Testis (tissue), 2 donors: ENCODE data around the gene PTCH1.

Source experiments
- CTCF ChIP-seq, 3 experiments: fragments of 450-650 bp in 2 of 3; fragments of 200-600 bp in 1 of 3; sonication (generic) in 1 of 3; IDR thresholded peaks; one replicate each; pipeline ENCODE4 v1.5.1; 2016 to 2019; ENCODE audit warnings: antibody characterized with exemption in 3 of 3, mild to moderate bottlenecking in 2 of 3, moderate library complexity in 1 of 3
- POLR2A ChIP-seq: fragments of 450-650 bp; IDR thresholded peaks from one replicate; pipeline ENCODE4 v1.6.1; 2017; ENCODE audit warnings: antibody characterized with exemption, mild to moderate bottlenecking, moderate library complexity

GRCh38 chr9:95447660-95448420 is 68.9 kb downstream of the PTCH1 start:
- no peak for TF ChIP-seq CTCF (IDR thresholded peaks at IDR 0.05)
- no peak for TF ChIP-seq POLR2A
